GM10266 (cell line): ENCODE results near the gene CFAP65.

ENCODE experiments used
- DNase-seq: peaks from one replicate; pipeline ENCODE4 v3.0.0; 2012; ENCODE audit errors: extremely low spot score
- CTCF ChIP-seq: IDR thresholded peaks from 2 replicates; pipeline ENCODE4 v1.5.1; 2012; ENCODE audit warnings: mild to moderate bottlenecking, low read depth; ENCODE audit not compliant: control insufficient read depth, insufficient read depth; ENCODE audit errors: missing control alignments

CFAP65 gene

DNA sequence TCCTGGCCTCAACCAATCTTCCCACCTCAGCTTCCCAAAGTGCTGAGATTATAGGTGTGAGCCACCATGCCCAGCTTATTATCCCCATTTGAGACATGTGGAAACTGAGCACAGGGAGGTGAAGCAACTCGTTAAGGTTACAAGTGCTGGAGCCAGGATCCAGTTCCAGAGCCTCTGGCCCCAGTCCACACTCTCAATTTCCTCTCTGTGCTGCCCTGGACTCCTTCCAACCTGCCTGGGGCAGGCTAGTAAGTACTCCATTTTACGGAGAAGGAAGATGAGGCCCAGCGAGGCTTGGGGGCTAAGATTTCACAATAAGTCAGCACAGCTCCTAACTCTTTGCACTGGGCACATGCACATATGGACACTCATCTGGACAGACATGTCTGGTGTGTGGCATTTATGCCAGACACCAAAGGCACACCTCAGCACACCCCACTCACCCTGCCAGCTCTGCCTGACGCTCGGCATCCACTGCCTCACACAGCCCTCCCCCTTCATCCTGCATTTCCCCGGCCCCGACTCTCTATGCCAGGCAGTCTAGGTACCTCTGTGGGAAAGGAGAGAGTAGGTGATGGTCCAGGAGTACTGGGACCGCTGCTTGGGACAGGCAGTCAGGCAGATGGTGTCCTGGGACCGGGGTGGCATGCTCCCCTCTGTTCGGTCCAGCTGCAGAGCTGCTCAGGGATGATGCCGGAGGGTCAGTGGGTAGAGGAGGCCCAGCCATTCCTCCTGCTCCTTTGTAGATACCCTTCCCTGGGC, 20.5 kb downstream of the CFAP65 start:
- TF ChIP-seq CTCF, result no peak
- DNase-seq, result no peak

DNA sequence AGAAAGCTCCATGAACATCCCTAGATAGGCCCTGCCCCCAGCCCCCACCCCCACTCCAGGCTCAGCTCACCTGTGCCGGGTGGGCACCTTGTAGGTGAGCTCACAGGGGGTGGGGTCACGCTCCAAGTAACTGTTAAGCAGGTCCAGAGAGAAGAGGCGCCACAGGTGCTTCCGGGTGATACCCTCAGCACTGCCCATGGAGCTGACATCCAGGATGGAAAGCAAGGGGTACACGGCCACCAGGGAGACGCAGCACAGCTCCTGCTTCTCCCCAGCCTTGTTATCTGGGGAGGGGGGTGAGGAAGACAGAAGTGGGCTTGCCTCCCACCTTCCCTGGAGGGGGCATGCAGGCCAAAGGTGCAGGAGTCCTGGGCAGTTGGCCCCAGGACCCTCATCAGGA, 21.9 kb downstream of the CFAP65 start:
- no peak for DNase-seq
- TF ChIP-seq CTCF, result no peak

GRCh38 chr2:219018726-219019125, 22.6 kb downstream of the CFAP65 start:
- no peak for DNase-seq
- no peak for TF ChIP-seq CTCF

GRCh38 chr2:219018286-219018685, 23.0 kb downstream of the CFAP65 start:
- no peak for DNase-seq
- no peak for TF ChIP-seq CTCF

DNA sequence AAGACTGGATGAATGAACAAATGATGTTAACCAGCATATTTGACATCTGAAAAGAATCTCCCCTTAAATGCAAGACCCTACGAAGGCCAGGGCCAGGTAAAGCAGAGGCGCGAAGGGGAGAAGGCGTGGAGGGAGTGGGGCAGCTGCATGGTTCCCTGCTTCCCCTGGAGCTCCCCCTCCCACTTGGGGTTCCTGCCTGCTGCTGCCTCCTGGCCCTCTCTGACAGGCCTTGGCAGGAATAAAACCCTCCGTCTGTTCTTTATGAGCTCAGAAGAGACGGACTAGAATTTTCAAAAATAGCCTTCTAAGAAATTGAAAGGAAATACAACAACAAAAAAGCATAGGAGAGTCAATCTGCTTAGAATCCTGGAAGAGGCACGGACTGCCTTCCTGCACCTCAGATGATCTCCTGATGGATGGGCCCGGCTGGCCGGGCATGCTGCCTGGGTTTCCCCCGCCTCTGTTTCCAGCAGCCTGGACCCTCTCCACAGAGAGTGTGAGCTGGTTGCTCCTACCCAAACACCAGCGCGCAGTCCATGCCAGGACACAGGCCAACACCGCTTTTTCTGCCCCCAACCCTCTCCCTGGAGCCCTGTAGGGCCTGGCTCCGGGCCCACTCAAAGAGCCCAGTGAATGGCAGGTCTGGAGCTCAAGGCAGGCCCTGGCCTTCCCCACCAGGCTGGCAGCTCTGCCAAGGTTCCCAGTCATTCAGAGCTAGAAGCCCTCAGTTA, 23.9 kb downstream of the CFAP65 start:
- no peak for TF ChIP-seq CTCF
- DNase-seq, result no peak

DNA sequence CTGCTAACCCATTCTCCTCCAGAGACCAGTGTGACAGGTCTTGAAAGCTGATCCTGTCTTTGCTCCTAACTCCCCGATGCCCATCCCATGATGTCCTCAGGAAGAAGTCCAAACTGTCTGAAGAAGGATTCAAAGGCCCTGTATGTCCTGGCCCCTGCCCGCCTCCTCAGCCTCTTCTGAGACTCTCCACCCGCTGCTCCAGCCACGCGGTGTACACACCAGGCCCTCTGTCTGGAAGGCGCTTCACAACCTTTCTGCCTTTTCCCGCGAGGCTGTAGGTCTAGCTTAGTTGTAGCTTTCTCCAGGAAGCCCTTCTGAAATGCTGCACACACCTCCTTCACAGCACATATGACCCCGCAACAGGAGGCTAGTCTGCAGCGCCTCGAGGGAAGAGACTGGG, 24.6 kb downstream of the CFAP65 start:
- no peak for TF ChIP-seq CTCF
- DNase-seq, result no peak

- no peak for TF ChIP-seq CTCF
- no peak for DNase-seq
These were observed 30.4 kb downstream of the CFAP65 start for GRCh38 chr2:219010873-219011272.
